Mesothelial cell of epicardium (in vitro differentiated cells): Measurements from ENCODE around the gene SDC1. TPM values are rescaled to one million over a fixed set of nuclear protein-coding genes. Genes with fewer than 3 reads are reported as not detected.

ENCODE experiments used
- DNase-seq, 2 experiments: peaks; one replicate each; pipeline ENCODE4 v3.0.0; 2021; ENCODE audit warnings: low spot score in 2 of 2; ENCODE audit not compliant: unreplicated experiment in 2 of 2
- H3K27ac Mint-ChIP-seq: 2 replicates; pipeline ENCODE4 v1.8.0; 2021; ENCODE audit warnings: mixed read lengths
- H3K27me3 Mint-ChIP-seq: 2 replicates; pipeline ENCODE4 v1.8.0; 2021; ENCODE audit warnings: low read depth, mixed read lengths
- H3K36me3 Mint-ChIP-seq: 2 replicates; pipeline ENCODE4 v1.8.0; 2021; ENCODE audit warnings: mixed read lengths
- H3K4me1 Mint-ChIP-seq: 2 replicates; pipeline ENCODE4 v1.8.0; 2021; ENCODE audit warnings: mixed read lengths
- H3K4me3 Mint-ChIP-seq: 2 replicates; pipeline ENCODE4 v1.8.0; 2021; ENCODE audit warnings: mild to moderate bottlenecking, moderate library complexity, mixed read lengths
- H3K9me3 Mint-ChIP-seq: 2 replicates; pipeline ENCODE4 v1.8.0; 2021; ENCODE audit warnings: mixed read lengths
- CTCF ChIP-seq: fragments of 200-600 bp; sonication (generic); IDR thresholded peaks from one replicate; pipeline ENCODE4 v1.5.0; 2021; ENCODE audit warnings: antibody characterized with exemption; ENCODE audit not compliant: unreplicated experiment
- total RNA-seq: library from RNA; stranded (reverse); gene quantifications from 3 replicates; pipeline ENCODE4 v1.2.1, GENCODE V29; 2021

Gene SDC1
- total RNA-seq, 1 donor from 2014 or later = 50.7 TPM

- no peak overlapping the region for H3K4me3 Mint-ChIP-seq
- no peak overlapping the region for H3K27ac Mint-ChIP-seq
- no peaks in the 10 kb centered on the region for H3K27me3 Mint-ChIP-seq
- no peaks in the 10 kb centered on the region for H3K9me3 Mint-ChIP-seq
- DNase-seq = no peak
- no peak for TF ChIP-seq CTCF
- peaks cover 26% of the 10 kb centered on the region for H3K36me3 Mint-ChIP-seq
- H3K4me1 Mint-ChIP-seq = peaks cover 40% of the 10 kb centered on the region
Observed at GRCh38 chr2:20199633-20200270, 25.2 kb downstream of the SDC1 start.

- no peaks in the 10 kb centered on the region for H3K27me3 Mint-ChIP-seq
- TF ChIP-seq CTCF = no peak
- H3K27ac Mint-ChIP-seq = peak overlapping the region; percentile 74
- no peak overlapping the region for H3K4me3 Mint-ChIP-seq
- H3K36me3 Mint-ChIP-seq = peaks cover 26% of the 10 kb centered on the region
- H3K9me3 Mint-ChIP-seq = no peaks in the 10 kb centered on the region
- no peak for DNase-seq
- peaks cover 44% of the 10 kb centered on the region for H3K4me1 Mint-ChIP-seq
Observed at GRCh38 chr2:20198796-20199632, 25.9 kb downstream of the SDC1 start.

GRCh38 chr2:20198001-20198400 lies 26.9 kb downstream of the SDC1 start:
- Mint-ChIP-seq H3K4me3 (no peak overlapping the region), H3K36me3 (peaks cover 20% of the 10 kb centered on the region), H3K27ac (no peak overlapping the region), H3K9me3 (no peaks in the 10 kb centered on the region), H3K27me3 (no peaks in the 10 kb centered on the region), H3K4me1 (peaks cover 44% of the 10 kb centered on the region)
- no peak for DNase-seq
- TF ChIP-seq CTCF = no peak

- Mint-ChIP-seq H3K27me3 (no peaks in the 10 kb centered on the region), H3K4me3 (no peak overlapping the region), H3K36me3 (peaks cover 17% of the 10 kb centered on the region), H3K27ac (peak overlapping the region; percentile 53), H3K4me1 (peaks cover 44% of the 10 kb centered on the region), H3K9me3 (no peaks in the 10 kb centered on the region)
- DNase-seq = no peak
- TF ChIP-seq CTCF = no peak
Observed at GRCh38 chr2:20197192-20197591, 27.7 kb downstream of the SDC1 start.

GRCh38 chr2:20196657-20197161 lies 28.2 kb downstream of the SDC1 start:
- Mint-ChIP-seq H3K4me1 (peaks cover 44% of the 10 kb centered on the region), H3K27ac (peak overlapping the region; percentile 62), H3K36me3 (peaks cover 12% of the 10 kb centered on the region), H3K4me3 (no peak overlapping the region), H3K27me3 (no peaks in the 10 kb centered on the region), H3K9me3 (no peaks in the 10 kb centered on the region)
- TF ChIP-seq CTCF = no peak
- DNase-seq = no peak
